H1 (cell line): ENCODE data around the gene FERMT1. TPM values are rescaled to one million over a fixed set of nuclear protein-coding genes. Genes with fewer than 3 reads are reported as not detected.

Source experiments
- ASH2L ChIP-seq: fragments of 200-600, 300-600 bp; sonication (generic); IDR thresholded peaks from one replicate; pipeline ENCODE4 v1.7.1; 2017; ENCODE audit warnings: low read length
- BACH1 ChIP-seq: IDR thresholded peaks from 2 replicates; pipeline ENCODE4 v1.6.1; 2012; ENCODE audit warnings: low read length, improper control_type of control experiment
- CBX8 ChIP-seq: fragments of 300-800, 300-1000 bp; sonication (generic); IDR thresholded peaks from 2 replicates; pipeline ENCODE4 v1.7.1; 2016; ENCODE audit warnings: low read depth, low read length, borderline replicate concordance
- CTBP2 ChIP-seq: IDR thresholded peaks from 2 replicates; pipeline ENCODE4 v1.7.0; 2011; ENCODE audit warnings: borderline replicate concordance, mild to moderate bottlenecking, moderate library complexity, mixed read lengths, low read length; ENCODE audit not compliant: insufficient read depth, insufficient read length
- HDAC2 ChIP-seq, 2 experiments: fragments of 300-600 bp in 1 of 2; sonication (generic) in 1 of 2; IDR thresholded peaks; 2 replicates each; pipeline ENCODE4 v1.6.1; 2011 to 2012; ENCODE audit warnings: low read depth in 2 of 2, low read length in 2 of 2, mild to moderate bottlenecking in 2 of 2, moderate library complexity in 2 of 2, borderline replicate concordance in 1 of 2, inconsistent platforms in 1 of 2
- HDAC6 ChIP-seq: IDR thresholded peaks from one replicate; pipeline ENCODE4 v1.7.1; 2012; ENCODE audit warnings: low read depth, mild to moderate bottlenecking, inconsistent platforms, low read length, moderate library complexity
- KDM4A ChIP-seq: IDR thresholded peaks from one replicate; pipeline ENCODE4 v1.7.1; 2012; ENCODE audit warnings: low read depth, mild to moderate bottlenecking, moderate library complexity, low read length, inconsistent platforms; ENCODE audit not compliant: severe bottlenecking
- MAFK ChIP-seq: IDR thresholded peaks from 2 replicates; pipeline ENCODE4 v1.6.1; 2012; ENCODE audit warnings: low read depth, mild to moderate bottlenecking, improper control_type of control experiment, low read length
- PHF8 ChIP-seq: fragments of 200-600 bp; sonication (generic); conservative IDR thresholded peaks from 2 replicates; pipeline ENCODE4 v1.7.1; 2012; ENCODE audit warnings: low read depth, mild to moderate bottlenecking, inconsistent platforms, low read length, moderate library complexity
- POLR2A ChIP-seq, 2 experiments: IDR thresholded peaks; 1 replicate in 1 of 2; 2 replicates in 1 of 2; pipeline ENCODE4 v1.6.1; 2011; ENCODE audit warnings: low read depth in 2 of 2, low read length in 2 of 2, mild to moderate bottlenecking in 2 of 2; ENCODE audit errors: control extremely low read depth in 1 of 2
- POU5F1 ChIP-seq: IDR thresholded peaks from 2 replicates; pipeline ENCODE4 v1.6.1; 2011; ENCODE audit warnings: low read depth, mild to moderate bottlenecking, low read length, moderate library complexity
- RBBP5 ChIP-seq: IDR thresholded peaks from 2 replicates; pipeline ENCODE4 v1.7.1; 2012; ENCODE audit warnings: low read depth, mild to moderate bottlenecking, inconsistent platforms, low read length, moderate library complexity, borderline replicate concordance
- RXRA ChIP-seq: IDR thresholded peaks from 2 replicates; pipeline ENCODE4 v1.6.1; 2011; ENCODE audit warnings: low read depth, mild to moderate bottlenecking, low read length, moderate library complexity; ENCODE audit not compliant: insufficient read depth
- SIN3A ChIP-seq, 2 experiments: IDR thresholded peaks in 1 of 2; conservative IDR thresholded peaks in 1 of 2; 2 replicates each; pipeline ENCODE4 v1.6.1; 2011 to 2012; ENCODE audit warnings: low read length in 2 of 2, improper control_type of control experiment in 1 of 2, low read depth in 1 of 2, mild to moderate bottlenecking in 1 of 2
- SP4 ChIP-seq: IDR thresholded peaks from 2 replicates; pipeline ENCODE4 v1.6.1; 2012; ENCODE audit warnings: low read length, inconsistent platforms
- SUZ12 ChIP-seq: fragments of 200-600 bp; sonication (generic); IDR thresholded peaks from 2 replicates; pipeline ENCODE4 v1.6.1; 2012; ENCODE audit warnings: mild to moderate bottlenecking, inconsistent platforms, low read length, moderate library complexity, mixed read lengths
- TBP ChIP-seq: IDR thresholded peaks from 2 replicates; pipeline ENCODE4 v1.6.1; 2011; ENCODE audit warnings: low read depth, low read length, improper control_type of control experiment
- polyA plus RNA-seq, 7 experiments: library from polyadenylated mRNA; depleted of rRNA in 3 of 7; stranded (reverse) in 5 of 7; unstranded in 2 of 7; fragments of >200 nt in 5 of 7; fragments of 200-250 nt in 2 of 7; gene quantifications; 1 replicate in 5 of 7; 2 replicates in 1 of 7; 4 replicates in 1 of 7; pipeline versions ENCODE4 v1.2.1 to v1.2.3, GENCODE V29; 2011 to 2013; ENCODE audit warnings: missing spikeins in 2 of 7, mixed read lengths in 2 of 7
- total RNA-seq: library from RNA; stranded (reverse); fragmentation: NEBNext Ultra II Directional; extraction: Animal tissue kit (Norgen Biotek cat#: 25700); gene quantifications from 2 replicates; pipeline ENCODE4 v1.2.1, GENCODE V29; 2021
- TF ChIP-seq, protein P1 (sequence below): IDR thresholded peaks from 2 replicates; pipeline ENCODE4 v1.6.1; 2012; ENCODE audit warnings: low read length, inconsistent platforms
- TF ChIP-seq, protein P2 (sequence below), 3 experiments: IDR thresholded peaks; 1 replicate in 2 of 3; 2 replicates in 1 of 3; pipeline versions ENCODE4 v1.5.1 to v1.6.1; 2011; ENCODE audit warnings: low read length in 3 of 3, mild to moderate bottlenecking in 3 of 3, inconsistent platforms in 2 of 3, low read depth in 1 of 3, moderate library complexity in 1 of 3; ENCODE audit not compliant: insufficient read depth in 1 of 3; ENCODE audit errors: control extremely low read depth in 1 of 3

The FERMT1 gene
- total and polyA plus RNA-seq, 2 of the 8 experiments (the other 6 are each of a cell fraction or from before 2014, with no cell fraction given): 4.2 to 17.8 TPM

DNA sequence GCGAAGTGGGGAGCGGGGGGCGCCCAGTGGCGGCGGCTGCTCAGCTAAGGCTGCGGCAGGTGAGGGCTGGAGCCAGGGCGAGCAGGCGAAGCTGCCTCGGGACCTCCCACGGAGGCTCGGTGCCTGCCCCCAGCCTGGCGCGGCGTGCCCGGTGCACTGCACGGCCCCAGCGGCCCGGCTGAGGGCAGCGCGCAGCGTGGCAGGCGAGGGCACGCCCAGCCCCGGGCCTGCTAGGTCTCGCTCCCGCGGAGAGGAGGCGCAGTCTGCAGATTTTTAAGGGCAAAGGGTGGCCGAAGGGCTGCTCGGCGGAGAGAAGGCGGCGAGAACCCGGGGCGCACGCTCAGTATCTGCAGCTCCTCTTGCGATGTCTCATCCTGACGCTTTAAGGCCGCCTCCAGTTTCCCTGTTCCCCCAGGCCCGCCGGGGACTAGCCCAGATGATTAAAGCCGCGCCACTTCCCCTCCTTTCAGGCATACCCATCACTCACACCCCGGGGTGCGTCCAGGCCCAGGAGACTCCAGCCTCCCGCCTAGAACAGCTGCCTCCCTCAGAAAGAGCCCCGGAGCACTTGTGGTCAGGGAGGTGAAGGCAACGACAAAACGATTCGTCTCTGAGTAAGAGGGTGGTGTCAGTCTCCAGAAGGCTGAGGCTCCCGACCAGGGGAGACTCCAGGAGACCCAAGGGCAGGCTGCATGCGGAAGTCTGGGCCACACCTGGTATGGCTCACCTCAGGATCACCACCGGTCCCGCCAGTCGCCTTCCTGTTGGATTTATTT, at the start of gene FERMT1 (continued):
- TF ChIP-seq BACH1: no peak
- no peak for TF ChIP-seq SUZ12
- TF ChIP-seq MAFK: no peak
- TF ChIP-seq CBX8: no peak
- peak; percentile 77 for TF ChIP-seq KDM4A
- TF ChIP-seq, protein P1, sequence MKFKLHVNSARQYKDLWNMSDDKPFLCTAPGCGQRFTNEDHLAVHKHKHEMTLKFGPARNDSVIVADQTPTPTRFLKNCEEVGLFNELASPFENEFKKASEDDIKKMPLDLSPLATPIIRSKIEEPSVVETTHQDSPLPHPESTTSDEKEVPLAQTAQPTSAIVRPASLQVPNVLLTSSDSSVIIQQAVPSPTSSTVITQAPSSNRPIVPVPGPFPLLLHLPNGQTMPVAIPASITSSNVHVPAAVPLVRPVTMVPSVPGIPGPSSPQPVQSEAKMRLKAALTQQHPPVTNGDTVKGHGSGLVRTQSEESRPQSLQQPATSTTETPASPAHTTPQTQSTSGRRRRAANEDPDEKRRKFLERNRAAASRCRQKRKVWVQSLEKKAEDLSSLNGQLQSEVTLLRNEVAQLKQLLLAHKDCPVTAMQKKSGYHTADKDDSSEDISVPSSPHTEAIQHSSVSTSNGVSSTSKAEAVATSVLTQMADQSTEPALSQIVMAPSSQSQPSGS: no peak
- TF ChIP-seq PHF8: peak; percentile 66
- TF ChIP-seq SIN3A (conservative IDR thresholded peaks at IDR 0.05 in 1 of 2, IDR thresholded peaks at IDR 0.05 in 1 of 2; ENCODE audit: low read depth in 1 of 2, low read length in 2 of 2): no peak
- TF ChIP-seq TBP: 0 out of 2 replicates have a peak, but pooled peaks have one; percentile 37
- no peak for TF ChIP-seq SP4
- peak; percentile 53; the same call in 1 of the 2 replicates for TF ChIP-seq RBBP5
- TF ChIP-seq RXRA: no peak
- no peak for TF ChIP-seq POU5F1
- 0 out of 4 replicates have a peak, but pooled peaks have one; percentile 26 to 60 for TF ChIP-seq HDAC2 (IDR thresholded peaks at IDR 0.05; ENCODE audit: borderline replicate concordance in 1 of 2, low read depth in 2 of 2, low read length in 2 of 2)
- TF ChIP-seq ASH2L: peak; percentile 51
- TF ChIP-seq, protein P2, sequence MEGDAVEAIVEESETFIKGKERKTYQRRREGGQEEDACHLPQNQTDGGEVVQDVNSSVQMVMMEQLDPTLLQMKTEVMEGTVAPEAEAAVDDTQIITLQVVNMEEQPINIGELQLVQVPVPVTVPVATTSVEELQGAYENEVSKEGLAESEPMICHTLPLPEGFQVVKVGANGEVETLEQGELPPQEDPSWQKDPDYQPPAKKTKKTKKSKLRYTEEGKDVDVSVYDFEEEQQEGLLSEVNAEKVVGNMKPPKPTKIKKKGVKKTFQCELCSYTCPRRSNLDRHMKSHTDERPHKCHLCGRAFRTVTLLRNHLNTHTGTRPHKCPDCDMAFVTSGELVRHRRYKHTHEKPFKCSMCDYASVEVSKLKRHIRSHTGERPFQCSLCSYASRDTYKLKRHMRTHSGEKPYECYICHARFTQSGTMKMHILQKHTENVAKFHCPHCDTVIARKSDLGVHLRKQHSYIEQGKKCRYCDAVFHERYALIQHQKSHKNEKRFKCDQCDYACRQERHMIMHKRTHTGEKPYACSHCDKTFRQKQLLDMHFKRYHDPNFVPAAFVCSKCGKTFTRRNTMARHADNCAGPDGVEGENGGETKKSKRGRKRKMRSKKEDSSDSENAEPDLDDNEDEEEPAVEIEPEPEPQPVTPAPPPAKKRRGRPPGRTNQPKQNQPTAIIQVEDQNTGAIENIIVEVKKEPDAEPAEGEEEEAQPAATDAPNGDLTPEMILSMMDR (IDR thresholded peaks at IDR 0.05; ENCODE audit: control extremely low read depth in 1 of 3, insufficient read depth in 1 of 3, low read depth in 1 of 3, low read length in 3 of 3): peak in 2 of 3 experiments; percentile 27 to 29; a peak in 3 of 4 replicates
- TF ChIP-seq HDAC6: no peak
- TF ChIP-seq CTBP2: peak; percentile 16
- peak in 1 of 2 experiments; percentile 69; a peak in 2 of 3 replicates for TF ChIP-seq POLR2A (IDR thresholded peaks at IDR 0.05; ENCODE audit: control extremely low read depth in 1 of 2, low read depth in 2 of 2, low read length in 2 of 2)
